HG03280 (cell line): ENCODE measurements around the gene N4BP2.
A peak's percentile ranks its signal among the peaks of the same experiment; 100 is the strongest.

ENCODE experiments used
- ATAC-seq: cut with Tn5 transposase; IDR thresholded peaks from one replicate; pipeline ENCODE4 v1.9.1; 2021; ENCODE audit warnings: mild to moderate bottlenecking, moderate library complexity; ENCODE audit not compliant: unreplicated experiment

The N4BP2 gene

DNA sequence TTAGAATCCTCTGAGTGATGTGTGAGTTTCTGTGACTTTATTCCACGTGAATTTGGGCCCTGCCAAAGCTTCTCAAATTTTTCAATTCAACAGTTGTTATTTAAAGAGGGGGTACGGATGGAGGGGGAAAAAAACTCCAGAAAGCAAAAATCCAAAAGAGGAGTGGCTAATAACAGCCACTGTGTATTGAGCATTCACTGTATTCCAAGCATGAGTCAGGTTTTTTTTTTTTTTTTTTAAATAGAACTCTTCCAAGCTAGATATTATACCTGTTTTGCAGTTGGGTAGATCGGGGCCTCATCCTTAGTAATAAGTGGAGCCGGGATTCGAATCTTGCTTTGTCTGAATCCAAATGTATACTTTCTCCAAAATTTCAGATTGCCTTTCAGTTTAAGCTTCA is 133.8 kb downstream of the N4BP2 start:
- no peak for ATAC-seq

DNA sequence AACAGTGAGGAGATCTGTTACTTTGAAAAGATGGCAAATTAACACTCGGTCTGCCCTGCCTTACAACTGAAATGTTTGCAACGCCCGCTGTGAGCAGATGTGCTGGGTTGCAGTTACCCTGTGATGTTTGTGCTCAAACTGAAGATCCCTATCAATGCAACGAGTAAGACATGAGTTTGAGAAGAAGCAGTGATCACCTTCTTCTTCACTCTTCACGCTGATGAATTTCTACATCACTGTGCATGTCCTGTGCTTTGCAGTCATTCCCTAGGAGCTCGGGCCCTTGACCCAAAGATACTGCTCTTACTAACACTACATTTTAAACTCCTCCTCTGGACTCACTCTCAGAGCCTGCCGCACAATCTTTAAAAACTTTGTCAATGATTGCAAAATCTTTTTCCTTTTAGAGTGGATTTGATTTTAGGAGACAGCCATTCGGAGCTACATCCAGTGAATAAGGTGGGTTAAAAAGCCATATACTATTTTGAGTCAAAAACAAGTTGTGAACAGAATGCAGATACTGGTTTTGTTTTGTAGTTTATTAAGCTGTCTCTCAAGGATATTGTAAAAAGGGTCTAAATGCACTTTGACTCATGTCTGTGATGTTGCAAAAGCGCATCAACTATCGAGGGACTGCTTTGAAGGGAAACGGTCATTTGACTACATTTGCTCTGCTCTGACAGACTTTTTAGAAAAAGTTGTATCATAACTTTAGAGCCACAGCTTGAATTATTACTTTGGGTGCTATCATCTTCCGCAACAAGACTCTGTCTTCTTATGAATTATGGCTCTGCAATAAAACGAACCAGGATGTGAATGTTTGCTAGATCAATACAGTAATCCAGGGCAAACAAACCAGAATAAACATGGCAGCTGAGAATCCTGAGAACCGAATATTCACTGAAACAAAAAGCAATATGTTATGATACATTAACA is 134.5 kb downstream of the N4BP2 start:
- no peak for ATAC-seq

DNA sequence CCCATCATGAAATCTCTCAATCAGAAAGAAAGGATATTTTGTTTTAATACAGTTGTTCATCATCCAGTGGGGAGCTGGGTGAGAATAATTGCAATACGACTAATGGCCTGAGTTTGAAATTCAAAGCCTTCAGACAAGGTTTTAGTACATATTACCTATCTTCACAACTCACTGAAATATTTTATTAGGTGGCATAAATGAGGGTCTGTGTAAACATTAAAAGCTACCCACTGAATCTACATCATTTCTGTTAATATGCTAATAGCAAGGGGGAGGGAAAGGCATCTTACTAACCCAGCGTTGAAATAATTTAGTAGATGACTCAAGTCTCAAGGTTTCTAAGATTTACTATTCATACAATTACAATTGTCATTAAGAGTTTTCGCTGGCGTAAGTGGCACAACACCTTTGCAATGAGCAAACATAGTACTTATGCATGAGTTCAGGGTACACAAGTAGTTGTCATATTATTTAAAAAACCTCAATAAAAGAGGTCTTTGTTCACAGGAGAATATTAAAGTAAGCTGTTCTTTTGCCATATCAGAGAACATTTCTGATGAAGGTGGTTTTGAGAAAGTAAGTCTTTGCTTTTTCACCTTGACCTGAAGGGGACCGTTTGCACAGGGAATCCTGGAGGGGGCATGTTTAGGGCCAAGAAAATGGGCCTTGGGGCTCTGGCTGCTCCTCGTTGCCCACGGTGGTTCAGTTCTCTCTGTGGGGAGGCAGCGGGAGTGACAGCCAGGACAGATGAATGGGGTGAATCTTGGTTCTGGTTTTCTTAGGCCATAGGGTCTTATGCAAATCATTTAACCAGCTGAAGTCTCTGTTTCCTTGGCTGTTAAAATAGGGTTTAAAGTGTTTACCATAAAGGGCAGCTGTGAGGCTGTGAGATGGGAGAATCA is 135.7 kb downstream of the N4BP2 start:
- ATAC-seq = peak; percentile 30

DNA sequence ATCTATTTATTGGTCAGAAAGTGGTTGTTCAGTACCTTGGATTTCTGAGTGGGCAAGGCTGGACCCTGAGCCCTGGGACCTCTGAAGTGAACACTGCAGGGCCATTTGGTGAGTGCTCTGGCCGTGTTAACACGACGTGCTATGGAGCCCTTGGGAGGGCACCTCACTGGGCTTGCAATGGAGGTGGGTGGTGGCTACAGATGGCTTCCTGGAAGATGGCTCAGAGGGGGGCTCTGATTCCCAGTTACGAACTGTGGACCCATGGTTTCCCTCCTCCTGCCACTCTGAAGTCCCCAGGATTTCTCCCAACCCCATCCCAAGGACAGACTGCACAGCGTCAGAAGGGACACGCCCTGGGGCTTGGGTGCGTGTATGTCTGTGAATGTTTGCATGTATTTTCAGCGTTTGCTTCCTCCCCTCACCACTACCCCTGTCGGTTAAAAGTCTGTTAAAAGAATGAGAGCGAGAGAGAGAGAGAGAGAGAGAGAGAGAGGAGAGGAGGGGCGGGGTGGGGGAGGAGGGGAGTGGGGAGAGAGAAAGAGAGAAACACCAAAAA is 136.4 kb downstream of the N4BP2 start:
- ATAC-seq = peak; percentile 34

DNA sequence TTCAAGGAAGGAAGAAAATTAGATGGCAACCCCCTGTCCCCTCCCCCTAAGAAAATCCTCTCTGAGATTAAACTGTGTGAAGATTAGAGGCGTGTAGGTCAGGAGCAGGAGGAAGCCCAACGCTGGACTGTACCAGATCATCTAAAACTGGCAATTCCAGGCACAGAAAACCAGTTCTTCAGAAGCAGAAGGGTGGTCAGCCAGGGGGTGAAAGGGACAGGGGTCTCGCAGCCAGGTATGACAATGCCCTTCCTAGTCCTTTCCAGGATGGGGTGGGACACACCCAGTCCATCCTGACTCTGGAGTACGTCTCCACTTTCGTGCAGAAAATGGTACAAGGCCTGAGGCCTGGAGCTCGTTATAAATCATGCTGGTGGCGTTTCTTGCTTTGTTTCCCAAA is 136.9 kb downstream of the N4BP2 start:
- no peak for ATAC-seq

DNA sequence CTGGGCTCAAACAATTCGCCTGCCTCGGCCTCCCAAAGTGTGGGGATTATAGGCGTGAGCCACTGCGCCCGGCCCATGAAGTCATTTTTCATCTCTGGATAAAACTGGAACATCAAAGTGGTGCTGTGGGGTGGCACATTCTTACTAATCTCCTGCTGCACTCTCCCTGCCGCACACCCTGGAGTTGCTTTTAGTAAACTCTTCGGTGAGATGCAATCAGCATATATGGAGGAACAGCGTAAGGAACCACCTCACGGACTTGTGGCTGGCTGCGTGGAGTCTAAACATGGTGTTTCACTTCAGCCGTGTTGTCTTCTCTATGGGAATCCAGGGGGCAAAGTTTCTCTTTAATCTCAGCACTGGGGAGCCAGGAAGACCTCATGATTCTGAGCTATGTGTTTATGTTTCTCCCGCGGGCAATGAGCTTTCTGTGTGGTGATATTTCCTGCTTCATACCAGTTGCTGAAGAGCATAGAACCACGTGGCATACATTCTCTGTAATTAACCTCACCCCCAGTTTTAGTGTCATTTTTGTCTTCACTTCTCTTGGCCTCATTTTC is 138.0 kb downstream of the N4BP2 start:
- no peak for ATAC-seq

DNA sequence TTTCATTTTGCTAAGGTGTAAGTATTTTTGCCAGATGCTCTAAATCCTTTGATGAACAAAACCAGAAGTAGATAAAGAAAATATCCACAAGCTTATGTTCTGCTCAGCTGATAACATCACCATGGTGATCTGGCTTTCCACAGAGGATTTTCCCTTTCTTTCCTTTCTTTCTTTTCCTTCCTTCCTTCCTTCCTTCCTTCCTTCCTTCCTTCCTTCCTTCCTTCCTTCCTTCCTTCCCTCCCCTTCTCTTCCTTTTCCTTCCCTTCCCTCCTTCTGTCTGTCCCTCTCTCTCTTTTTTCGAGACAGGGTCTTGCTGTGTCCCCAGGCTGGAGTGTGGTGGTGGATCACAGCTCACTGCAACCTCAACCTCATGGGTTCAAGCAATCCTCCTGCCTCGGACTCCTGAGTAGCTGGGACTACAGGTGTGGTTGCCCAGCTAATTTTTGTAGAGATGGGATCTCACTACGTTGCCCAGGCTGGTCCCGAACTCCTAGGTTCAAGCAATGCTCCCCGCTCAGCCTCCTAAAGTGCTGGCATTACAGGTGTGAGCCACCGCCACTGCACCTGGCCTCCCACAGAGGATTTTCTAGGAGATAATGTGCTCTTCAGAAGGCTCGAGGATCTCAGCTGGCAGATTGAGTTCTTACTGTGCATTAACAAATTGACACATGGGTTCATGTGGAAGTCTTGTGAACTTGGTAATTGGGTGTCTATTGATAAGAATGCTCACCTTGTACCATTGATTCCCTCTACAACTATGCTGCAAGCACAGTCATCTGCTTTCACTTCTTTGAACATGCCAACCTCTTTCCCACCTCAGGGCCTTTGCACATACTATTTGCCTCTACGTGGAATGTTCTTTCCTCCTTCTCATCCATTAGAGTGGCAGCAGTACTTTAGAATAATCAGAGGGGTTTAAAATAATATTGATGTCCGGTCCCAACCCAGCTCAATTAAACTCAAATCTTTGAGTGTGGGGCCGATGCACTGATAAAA is 138.8 kb downstream of the N4BP2 start:
- no peak for ATAC-seq

DNA sequence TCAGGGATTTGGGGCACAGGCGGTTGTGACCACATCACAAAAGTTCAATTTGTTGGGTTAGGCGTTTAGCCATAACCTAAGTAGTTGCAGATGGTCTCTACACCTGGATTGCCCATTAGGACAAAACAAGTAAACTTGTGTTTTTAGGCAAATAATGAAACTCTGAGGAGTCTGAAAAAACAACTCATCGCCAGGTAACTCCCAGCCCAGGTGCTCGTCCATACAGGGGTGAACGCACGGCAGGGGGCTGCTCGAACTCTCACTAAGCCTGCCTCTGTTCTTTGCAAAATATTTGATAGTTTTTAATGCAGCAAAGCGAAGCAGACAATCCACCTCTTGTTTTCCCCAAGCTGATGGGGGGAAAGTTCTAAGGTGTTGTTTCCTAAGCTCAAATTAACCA is 139.6 kb downstream of the N4BP2 start:
- ATAC-seq = no peak

DNA sequence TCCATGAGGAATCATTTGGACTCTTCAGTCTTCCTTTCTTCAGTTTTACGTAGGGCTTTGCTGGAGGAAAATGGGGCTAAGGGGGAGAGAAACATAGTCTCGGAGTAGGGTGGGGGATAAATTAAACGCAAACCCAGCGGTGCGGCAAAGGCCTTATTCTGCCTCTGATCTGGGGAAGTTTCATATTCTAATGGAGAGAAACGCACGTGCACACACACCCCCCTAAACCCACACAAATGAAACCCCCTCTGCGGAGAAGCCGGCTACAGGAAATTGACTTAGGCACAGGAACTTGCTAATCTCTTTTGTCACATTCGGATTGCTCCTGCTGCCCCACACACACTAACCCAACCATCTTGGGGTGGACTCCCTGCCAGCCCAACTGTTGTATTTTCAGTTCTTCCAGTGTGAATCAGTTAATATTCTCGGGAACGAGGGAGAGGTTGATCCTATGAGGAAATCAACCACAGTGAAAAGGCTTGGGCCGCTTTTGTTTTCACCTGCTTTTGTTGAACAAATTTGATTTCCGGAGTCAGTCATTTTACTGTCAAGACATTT is 140.2 kb downstream of the N4BP2 start, which contains the start of gene RHOH:
Gene RHOH (plus strand): TSS at position 308 of the 558 bp plus-strand sequence. CDS start 46,356 bp downstream, outside the sequence.
- ATAC-seq = peak; percentile 23

DNA sequence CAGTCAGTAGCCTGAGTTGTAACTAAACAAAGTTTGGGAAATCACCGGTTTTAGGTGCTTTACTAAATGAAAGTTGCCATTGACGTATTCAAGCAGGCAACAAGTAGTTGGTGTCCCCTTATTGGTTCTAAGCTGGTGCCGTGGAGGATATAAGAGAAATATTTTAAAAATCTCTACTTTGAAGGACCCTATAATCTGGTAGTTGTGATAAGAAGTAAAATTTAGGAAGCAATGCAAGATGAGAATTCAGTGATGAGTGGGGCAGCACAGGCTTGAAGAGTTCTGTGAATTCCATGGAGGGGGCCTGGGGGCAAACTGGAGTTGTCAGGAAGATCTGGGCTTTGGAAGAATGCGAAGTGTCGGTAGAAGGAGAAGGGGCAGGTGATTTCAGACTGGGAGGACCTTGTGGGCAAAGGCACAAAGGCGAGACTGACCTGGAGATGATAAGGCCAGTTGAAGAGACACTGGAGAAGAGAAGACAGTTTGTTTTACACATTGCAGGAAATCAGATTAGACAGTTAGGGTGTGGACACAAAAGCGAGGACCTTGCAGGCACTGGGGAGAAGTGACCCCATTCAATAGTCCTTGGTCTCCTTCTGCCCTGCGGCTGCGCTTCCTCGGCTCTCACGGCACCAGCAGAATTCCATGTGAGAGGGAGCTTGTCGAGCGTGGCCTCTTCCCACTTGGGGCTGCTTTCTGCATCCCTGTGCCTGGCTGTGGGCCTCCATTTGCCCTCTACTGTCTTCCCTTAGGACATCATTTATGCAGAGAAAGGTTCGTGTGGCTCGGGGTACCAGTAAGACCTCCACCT is 141.4 kb downstream of the N4BP2 start:
- ATAC-seq = no peak

DNA sequence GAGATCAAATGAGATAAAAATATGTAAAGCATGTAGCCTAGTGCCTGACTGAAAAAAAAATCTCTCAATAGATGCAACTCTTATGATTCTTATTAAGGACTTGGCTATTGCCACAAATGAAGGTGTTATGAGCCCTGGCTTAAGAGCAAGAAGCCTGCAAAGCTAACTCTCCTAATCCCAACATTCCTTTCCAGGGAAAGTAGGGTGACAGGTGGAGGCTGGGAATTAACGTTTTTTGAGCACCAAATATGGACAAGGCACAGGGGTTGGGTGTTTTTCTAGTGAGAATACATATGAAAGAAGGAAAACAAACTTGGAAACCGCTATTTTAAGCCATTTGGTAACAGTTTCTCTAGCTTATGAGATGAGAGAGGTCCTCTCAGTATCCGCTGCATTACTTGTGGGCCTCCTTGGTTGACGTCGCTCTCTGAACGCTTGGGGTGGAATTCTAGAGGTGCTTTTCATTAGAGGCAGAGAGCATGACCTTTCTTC is 142.6 kb downstream of the N4BP2 start:
- no peak for ATAC-seq

DNA sequence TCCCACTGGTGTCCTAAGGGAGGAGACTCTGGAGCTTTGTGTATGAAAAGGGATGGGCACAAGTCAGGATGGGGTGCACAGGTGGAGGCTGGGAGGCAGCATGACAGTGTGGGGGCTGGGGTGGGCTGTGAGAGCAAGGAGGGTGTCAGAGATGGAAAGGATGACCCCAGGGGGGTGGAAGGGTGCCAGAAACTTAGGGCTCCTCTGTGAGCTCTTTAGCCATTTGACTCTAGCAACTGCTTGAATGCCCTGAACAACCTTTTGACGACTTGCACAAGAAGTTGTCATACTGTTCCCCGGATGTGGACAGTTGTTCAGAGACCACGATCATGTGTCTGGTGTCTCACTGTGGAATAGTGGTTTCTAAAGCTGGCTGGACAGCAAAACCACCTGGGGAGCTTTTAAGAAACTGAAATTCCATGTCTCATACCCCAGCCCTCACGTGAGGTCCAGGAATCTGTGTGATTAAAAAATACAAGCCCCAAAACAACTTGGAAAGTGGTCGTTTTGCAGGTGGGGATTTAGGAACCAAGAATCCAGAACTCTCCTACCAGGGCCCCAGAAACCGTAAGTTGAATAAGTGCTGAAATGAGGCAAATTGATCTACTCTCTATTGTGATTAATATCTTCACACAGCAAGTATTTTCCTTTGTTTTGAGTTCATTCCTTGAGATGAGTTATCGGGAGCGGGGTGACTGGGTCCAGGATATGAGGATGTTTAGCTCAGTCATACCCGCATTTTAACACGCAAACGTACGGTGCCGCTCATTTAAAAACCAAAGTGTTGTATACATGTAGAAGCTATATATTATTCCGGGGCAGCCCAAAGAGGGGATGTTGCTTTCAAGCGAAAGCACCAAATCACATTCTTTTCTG is 143.6 kb downstream of the N4BP2 start:
- peak; percentile 47 for ATAC-seq

DNA sequence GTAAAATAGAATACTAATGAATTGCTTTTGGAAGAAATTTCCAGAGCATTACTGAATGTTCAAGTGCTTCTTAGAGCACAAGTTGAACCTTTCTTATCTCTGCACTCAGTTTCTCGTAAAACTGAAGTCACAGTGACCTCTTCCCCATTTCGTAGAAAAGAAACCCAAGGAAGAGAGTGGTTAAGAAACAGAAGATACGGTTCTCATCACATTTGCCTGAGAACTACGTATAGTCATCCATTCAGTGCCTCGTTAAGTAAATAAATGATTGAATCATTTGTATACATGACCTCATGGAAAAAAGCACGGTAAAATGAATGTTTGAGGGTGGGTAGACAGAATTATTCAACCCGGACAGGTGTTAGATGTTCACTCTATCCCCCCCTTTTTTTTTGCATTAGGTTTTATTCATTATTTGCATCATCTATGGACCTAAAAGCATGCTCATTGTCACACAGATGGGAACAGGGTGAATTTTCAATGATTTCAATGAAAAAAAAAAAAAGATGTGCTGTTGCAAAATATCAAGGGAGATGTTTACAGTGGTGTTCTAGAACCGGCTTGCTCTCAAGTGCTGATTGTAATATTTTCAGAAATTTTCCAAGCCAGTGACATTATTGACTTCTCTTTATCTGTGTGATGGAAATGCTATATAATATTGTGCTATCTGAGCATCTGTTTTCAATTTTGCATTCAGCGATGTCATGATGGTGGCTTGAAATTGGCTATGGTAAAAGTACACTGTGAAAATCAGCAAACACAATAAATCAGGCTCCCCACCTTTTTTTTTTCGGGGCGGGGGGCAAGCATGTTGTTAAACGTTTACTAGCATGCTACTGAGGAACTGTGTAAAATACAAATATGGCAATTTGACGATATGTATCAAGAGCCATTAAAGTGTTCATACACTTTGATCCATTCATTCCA is 144.5 kb downstream of the N4BP2 start:
- ATAC-seq = no peak

DNA sequence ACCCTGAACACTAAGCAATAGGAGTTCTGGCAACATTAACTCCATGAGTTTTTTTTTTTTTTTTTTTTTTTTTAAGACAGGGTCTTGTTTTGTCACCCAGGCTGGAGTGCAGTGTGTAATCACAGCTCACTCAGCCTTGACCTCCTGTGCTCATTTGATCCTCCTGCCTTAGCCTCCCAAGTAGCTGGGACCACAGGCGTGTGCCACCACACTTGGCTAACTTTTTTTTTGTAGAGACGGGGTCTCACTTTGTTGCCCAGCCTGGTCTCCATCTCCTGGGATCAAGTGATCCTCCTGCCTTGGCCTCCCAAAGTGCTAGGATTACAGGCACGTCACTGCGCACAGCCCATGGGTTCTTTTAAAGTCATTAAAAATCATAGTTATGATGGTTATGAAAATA is 145.2 kb downstream of the N4BP2 start:
- no peak for ATAC-seq

DNA sequence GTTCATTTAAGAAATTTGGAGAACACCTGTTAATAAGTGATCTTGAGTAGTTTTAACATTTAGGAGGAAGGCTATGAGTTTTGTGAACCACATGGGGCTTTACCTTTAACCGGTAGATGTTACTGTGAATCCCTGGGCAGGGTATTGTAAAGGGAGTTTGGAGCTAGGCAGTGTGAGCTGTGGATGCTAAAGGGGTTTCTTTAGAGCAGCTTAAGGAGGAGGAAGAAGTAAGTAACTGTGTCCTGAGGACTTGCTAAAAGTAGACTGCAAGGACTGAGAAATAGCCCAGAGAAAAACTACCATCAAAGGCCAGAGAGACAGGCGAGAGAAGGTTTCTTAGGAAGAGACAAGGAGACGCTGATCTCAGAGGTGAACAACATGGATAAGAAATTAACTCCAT is 145.8 kb downstream of the N4BP2 start:
- ATAC-seq = no peak

DNA sequence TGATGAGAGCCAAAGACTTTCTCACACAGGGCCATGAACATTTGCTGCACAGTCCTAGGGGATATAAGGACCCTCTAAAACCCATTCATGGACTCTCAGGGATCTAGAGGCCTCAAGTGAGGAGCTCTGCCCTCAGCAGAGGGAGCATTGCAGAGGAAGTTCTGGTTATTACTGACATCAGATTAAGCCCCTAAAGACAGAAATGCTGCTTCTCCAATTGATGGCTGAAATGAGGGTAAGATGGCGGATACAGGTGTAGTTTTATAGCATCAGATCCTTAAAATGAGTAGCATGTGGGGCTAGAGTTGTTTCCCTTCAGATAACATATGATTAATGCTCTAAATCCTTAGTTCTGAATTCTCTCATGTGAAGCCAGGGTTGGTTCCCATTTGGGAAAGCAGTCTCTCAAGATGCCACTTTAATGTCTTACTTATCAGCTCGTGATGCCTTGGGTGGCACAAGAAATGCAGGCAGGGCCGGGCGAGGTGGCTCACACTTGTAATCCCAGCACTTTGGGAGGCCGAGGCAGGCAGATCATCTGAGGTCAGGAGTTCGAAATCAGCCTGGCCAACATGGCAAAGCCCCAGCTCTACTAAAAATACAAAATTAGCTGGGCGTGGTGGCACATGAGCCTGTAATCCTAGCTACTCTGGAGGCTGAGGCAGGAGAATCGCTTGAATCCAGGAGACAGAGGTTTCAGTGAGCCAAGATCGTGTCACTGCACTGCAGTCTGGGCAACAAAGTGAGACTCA is 148.0 kb downstream of the N4BP2 start:
- ATAC-seq = no peak
